Parathyroid adenoma (tissue), 2 donors: ENCODE measurements around the gene CENPVL1.
"Not testable (repeated sequence)": the region's sequence is repeated elsewhere in the genome, so short reads cannot be mapped to it uniquely, and the experiment has no call there.

Experiments used
- H2AFZ ChIP-seq: fragments of 300-600 bp; sonication (generic); one replicate; pipeline ENCODE4 v1.7.0; 2017; ENCODE audit warnings: antibody characterized with exemption, mild to moderate bottlenecking
- H3K27ac ChIP-seq: fragments of 300-600 bp; sonication (generic); one replicate; pipeline ENCODE4 v1.7.0; 2017
- H3K27me3 ChIP-seq: fragments of 300-600 bp; sonication (generic); one replicate; pipeline ENCODE4 v1.7.0; 2017; ENCODE audit warnings: low read length; ENCODE audit not compliant: control insufficient read depth, insufficient read depth
- H3K36me3 ChIP-seq: fragments of 300-600 bp; sonication (generic); one replicate; pipeline ENCODE4 v1.7.0; 2017; ENCODE audit warnings: low read length; ENCODE audit not compliant: control insufficient read depth, insufficient read depth
- H3K4me1 ChIP-seq: fragments of 300-600 bp; sonication (generic); one replicate; pipeline ENCODE4 v1.7.0; 2017; ENCODE audit warnings: control low read depth
- H3K4me2 ChIP-seq: fragments of 300-600 bp; sonication (generic); one replicate; pipeline ENCODE4 v1.7.0; 2017; ENCODE audit warnings: low read length
- H3K4me3 ChIP-seq: fragments of 300-600 bp; sonication (generic); one replicate; pipeline ENCODE4 v1.7.0; 2017; ENCODE audit warnings: low read depth, low read length
- H3K79me2 ChIP-seq: fragments of 300-600 bp; sonication (generic); one replicate; pipeline ENCODE4 v1.7.0; 2017; ENCODE audit warnings: control low read depth
- H3K9ac ChIP-seq: fragments of 300-600 bp; sonication (generic); one replicate; pipeline ENCODE4 v1.7.0; 2017; ENCODE audit warnings: mild to moderate bottlenecking
- H3K9me3 ChIP-seq: fragments of 300-600 bp; sonication (generic); one replicate; pipeline ENCODE4 v1.7.0; 2017; ENCODE audit warnings: low read length; ENCODE audit not compliant: control insufficient read depth
- TF ChIP-seq, protein P1 (sequence below): fragments of 300-600 bp; sonication (generic); IDR thresholded peaks from one replicate; pipeline ENCODE4 v1.7.0; 2017; ENCODE audit warnings: antibody characterized with exemption, mild to moderate bottlenecking
- donor health status: primary hyperparathyroidism.

Gene CENPVL1

DNA sequence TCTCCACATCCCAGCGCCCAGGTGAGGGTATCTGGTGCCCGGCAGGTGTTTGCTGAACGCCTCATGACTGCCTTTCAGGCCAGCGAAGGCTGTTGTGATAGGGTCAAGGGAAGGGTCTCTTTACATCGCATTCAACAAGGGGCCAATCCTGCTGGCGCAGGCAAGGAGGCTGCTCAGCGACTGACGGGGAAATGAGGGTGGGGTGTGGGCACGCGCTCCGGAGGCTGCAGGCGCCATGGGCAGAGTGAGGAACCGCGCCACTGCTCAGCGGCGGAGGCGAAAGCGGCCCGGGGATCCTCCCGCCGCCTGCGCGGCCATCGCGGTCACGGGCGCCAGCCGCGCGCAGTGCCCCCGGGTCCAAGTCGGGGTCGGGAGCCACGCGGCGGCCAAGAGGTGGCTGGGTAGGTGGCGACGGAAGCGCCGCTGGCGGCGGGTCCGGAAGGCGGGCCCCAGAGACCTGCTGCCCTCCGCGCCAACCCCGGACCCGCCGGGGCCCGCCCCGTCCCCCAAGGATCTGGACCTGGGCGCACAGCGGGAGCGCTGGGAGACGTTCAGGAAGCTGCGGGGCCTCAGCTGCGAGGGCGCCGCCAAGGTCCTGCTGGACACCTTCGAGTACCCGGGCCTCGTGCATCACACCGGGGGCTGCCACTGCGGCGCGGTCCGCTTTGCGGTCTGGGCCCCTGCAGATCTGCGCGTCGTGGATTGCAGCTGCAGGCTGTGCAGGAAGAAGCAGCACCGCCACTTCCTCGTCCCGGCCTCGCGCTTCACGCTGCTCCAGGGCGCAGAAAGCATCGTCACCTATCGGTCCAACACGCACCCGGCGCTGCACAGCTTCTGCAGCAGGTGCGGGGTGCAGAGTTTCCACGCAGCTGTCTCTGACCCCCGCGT lies at the start of gene CENPVL1:
Gene CENPVL1 (plus strand): TSS at position 236 of the 888 bp plus-strand sequence. CDS start 0 bp downstream, at position 236.
- H3K9ac ChIP-seq, H3K27me3 ChIP-seq, H3K79me2 ChIP-seq, H2AFZ ChIP-seq, H3K36me3 ChIP-seq, H3K4me2 ChIP-seq, H3K4me3 ChIP-seq, H3K9me3 ChIP-seq, H3K27ac ChIP-seq, H3K4me1 ChIP-seq: not testable (repeated sequence)

DNA sequence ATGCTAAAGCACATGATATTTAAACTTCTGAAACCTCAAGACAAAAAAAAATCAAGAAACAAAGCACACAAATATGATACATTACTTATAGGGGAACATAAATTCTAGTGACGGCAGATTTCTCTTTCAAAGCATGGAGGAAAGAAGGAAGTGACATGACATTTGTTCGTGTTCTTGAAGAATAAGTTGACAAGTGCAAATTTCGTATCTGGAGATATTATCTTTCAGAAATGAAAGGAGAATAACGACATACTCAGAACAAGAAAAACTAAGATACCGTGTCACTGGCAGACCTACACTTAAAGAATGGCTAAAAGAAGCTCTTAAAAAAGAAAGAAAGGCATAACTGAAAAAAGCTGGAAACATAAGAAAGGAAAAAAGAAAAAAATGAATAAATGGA lies 44.3 kb upstream of the CENPVL1 start:
- Histone ChIP-seq H3K9me3 (no peaks in the 10 kb centered on the region), H3K4me2 (no peak overlapping the region), H3K27ac (no peak overlapping the region), H2AFZ (no peak overlapping the region), H3K4me3 (no peak overlapping the region), H3K9ac (no peak overlapping the region), H3K27me3 (no peaks in the 10 kb centered on the region), H3K79me2 (no peaks in the 10 kb centered on the region), H3K4me1 (no peaks in the 10 kb centered on the region), H3K36me3 (no peaks in the 10 kb centered on the region)
- TF ChIP-seq, protein P1, sequence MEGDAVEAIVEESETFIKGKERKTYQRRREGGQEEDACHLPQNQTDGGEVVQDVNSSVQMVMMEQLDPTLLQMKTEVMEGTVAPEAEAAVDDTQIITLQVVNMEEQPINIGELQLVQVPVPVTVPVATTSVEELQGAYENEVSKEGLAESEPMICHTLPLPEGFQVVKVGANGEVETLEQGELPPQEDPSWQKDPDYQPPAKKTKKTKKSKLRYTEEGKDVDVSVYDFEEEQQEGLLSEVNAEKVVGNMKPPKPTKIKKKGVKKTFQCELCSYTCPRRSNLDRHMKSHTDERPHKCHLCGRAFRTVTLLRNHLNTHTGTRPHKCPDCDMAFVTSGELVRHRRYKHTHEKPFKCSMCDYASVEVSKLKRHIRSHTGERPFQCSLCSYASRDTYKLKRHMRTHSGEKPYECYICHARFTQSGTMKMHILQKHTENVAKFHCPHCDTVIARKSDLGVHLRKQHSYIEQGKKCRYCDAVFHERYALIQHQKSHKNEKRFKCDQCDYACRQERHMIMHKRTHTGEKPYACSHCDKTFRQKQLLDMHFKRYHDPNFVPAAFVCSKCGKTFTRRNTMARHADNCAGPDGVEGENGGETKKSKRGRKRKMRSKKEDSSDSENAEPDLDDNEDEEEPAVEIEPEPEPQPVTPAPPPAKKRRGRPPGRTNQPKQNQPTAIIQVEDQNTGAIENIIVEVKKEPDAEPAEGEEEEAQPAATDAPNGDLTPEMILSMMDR = no peak

DNA sequence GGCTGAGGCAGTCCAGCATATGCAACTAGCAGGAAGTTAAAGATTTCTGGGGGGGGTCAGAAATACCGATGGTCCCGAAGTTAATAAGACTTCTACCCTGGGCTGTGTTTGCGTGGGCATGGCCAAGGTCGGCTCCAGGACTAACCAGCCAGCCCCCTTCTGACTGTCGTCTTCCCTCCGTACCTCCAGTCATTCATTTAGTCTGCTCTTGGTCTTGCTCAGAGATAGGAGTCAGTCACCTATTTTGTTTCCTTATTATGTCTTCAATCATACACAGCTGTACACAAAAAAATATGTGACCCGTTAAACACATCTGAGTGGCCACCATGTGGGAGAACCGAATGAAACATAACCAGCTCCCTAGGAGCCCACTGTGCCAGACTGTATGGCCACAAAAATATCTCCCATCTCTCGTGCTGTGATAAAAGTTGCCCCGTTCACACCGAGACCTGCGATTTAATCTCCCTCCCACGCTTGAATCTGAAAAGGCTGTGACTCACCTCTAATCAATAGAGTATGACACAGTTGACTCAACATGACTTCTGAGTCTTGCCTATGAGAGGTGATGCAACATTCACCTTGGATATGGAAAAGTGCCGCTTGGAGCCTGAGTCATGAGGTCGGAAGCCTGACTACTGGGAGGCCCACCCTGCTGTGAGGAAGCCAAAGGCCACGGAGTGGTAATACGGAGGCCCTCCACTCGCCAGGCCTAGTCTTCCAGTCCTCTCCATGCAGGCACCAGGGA lies 30.5 kb upstream of the CENPVL1 start:
- H3K4me2 ChIP-seq, H3K27me3 ChIP-seq, H3K4me3 ChIP-seq, H3K9ac ChIP-seq, H3K27ac ChIP-seq, H2AFZ ChIP-seq, H3K4me1 ChIP-seq, H3K36me3 ChIP-seq, H3K9me3 ChIP-seq, H3K79me2 ChIP-seq: not testable (repeated sequence)

DNA sequence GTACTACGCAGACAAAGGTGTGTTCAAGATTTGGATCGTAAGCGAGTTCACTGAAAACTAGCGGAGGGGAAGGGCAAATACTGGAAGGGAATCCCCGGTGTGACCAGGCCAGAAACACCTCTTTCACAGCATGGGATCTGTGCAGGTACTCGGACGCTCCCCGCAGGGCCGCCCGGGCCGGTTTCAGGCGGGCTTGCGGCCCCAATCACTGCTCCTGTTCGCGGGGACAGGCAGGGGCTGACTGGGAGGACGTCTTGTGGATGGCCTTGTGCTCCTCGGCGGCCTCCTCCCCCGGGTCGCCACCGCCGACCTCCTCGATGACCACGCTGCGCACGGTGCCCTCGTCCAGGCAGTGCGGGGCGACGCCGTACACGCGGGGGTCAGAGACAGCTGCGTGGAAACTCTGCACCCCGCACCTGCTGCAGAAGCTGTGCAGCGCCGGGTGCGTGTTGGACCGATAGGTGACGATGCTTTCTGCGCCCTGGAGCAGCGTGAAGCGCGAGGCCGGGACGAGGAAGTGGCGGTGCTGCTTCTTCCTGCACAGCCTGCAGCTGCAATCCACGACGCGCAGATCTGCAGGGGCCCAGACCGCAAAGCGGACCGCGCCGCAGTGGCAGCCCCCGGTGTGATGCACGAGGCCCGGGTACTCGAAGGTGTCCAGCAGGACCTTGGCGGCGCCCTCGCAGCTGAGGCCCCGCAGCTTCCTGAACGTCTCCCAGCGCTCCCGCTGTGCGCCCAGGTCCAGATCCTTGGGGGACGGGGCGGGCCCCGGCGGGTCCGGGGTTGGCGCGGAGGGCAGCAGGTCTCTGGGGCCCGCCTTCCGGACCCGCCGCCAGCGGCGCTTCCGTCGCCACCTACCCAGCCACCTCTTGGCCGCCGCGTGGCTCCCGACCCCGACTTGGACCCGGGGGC lies 28.2 kb upstream of the CENPVL1 start:
- not testable (repeated sequence) for H3K9ac ChIP-seq, H3K36me3 ChIP-seq

DNA sequence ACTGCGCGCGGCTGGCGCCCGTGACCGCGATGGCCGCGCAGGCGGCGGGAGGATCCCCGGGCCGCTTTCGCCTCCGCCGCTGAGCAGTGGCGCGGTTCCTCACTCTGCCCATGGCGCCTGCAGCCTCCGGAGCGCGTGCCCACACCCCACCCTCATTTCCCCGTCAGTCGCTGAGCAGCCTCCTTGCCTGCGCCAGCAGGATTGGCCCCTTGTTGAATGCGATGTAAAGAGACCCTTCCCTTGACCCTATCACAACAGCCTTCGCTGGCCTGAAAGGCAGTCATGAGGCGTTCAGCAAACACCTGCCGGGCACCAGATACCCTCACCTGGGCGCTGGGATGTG lies 27.6 kb upstream of the CENPVL1 start, which contains the start of gene CENPVL2:
Gene CENPVL2 (minus strand): TSS at position 112 of the 343 bp plus-strand sequence. CDS start 0 bp downstream, at position 112.
- H3K27me3 ChIP-seq, H3K4me1 ChIP-seq, H3K4me3 ChIP-seq, H3K36me3 ChIP-seq, H3K9ac ChIP-seq, H3K4me2 ChIP-seq, H3K79me2 ChIP-seq, H3K27ac ChIP-seq, H2AFZ ChIP-seq, H3K9me3 ChIP-seq: not testable (repeated sequence)

More for the DNA sequence above, 28.2 kb upstream of the CENPVL1 start:
- H3K4me1 ChIP-seq, H3K4me2 ChIP-seq, H3K27me3 ChIP-seq, H3K9me3 ChIP-seq, H2AFZ ChIP-seq, H3K79me2 ChIP-seq, H3K4me3 ChIP-seq, H3K27ac ChIP-seq: not testable (repeated sequence)

DNA sequence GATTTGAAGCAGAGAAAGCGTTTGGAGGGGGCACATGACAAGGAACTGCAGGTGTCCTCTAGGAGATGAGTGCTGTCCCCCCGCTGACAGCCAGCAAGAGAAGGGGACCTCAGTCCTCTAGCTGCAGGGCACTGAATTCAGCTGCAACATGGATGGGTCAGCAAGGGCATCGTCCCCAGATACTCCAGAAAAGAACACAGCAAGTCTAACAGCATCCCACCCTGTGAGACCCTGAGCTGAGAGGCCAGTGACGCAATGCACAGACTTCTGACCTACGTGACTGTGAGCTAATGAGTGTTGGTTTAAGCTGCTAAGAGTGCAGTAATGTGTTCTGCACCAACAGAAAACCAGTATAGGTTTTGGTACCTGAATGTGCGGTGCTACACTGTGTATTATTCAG lies 16.1 kb upstream of the CENPVL1 start:
- Histone ChIP-seq H3K4me3 (no peak overlapping the region), H3K27ac (no peak overlapping the region), H3K27me3 (no peaks in the 10 kb centered on the region), H3K4me1 (no peaks in the 10 kb centered on the region), H3K4me2 (no peak overlapping the region), H3K9ac (no peak overlapping the region), H2AFZ (no peak overlapping the region), H3K36me3 (no peaks in the 10 kb centered on the region), H3K79me2 (no peaks in the 10 kb centered on the region), H3K9me3 (no peaks in the 10 kb centered on the region)
- TF ChIP-seq, protein P1 = no peak
